Measurements from ENCODE around the gene SPATA31D4.
"Not testable (repeated sequence)": the region's sequence is repeated elsewhere in the genome, so short reads cannot be mapped to it uniquely, and the experiment has no call there.

Gene SPATA31D4

DNA sequence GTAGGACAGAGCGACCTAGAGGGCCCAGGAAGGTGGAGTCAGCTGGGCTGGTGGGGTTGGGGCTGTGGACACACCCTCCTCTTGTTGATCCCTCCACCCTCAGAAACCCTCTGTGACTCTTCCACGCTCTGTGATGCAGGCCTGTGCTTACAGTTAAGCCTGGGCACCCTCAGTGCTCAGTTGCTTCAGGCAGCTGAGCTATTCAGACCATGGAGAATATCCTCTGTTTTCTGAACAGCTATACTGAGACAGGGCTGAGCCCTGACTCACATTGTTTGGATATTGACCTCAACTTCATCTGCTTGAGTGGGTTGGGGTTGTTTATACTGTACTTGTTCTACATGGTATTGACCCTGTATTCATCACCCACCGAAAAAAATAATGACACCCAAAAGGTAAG lies at the start of gene SPATA31D4:
Gene SPATA31D4 (plus strand): TSS at position 124 of the 400 bp plus-strand sequence. CDS start 86 bp downstream, at position 210.
- DNase-seq (ENCODE audit: low read depth in 2 of 2, low spot score in 1 of 2), result not testable (repeated sequence)

DNA sequence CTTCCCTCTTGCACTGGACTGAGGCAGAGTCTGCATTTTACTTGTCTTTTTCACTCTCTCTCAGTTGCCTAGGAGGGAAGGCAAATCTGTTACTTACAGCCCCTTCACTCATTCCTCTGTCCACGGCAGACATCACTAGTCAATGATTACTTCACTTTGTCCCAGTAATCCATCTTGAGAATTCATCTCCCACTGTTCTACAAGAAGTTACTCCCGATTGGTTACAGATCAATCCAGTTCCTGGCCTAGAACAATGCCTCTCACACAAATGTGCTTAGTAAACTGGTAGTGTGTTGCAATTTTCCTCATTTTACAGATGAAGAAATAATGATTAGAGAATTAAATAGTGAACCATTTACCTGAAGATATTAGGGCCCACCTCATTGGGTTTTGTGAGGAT lies 49.7 kb upstream of the SPATA31D4 start:
- no peak for DNase-seq (ENCODE audit: low read depth in 2 of 2, low spot score in 1 of 2)

DNA sequence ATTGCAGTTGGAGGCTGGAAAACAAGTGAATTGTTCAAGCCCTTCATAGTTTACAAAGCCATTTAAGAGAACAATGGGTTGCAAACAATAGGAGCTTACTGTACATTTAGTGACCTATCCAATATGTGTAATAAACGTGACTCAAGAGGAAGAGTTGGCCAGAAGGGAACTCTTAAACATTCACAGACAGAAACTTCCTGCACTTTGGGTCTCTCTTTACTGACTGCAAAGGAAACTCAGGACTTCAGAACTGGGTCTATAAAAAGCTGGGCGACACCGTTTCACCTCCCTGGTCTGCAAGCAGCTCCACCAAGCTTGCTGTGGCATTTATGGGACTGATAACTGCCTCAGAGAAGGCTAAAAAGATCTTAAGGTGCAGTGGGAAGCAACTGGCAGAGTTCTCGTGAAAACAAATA lies 48.7 kb upstream of the SPATA31D4 start:
- no peak for DNase-seq (ENCODE audit: low read depth in 2 of 2, low spot score in 1 of 2)

DNA sequence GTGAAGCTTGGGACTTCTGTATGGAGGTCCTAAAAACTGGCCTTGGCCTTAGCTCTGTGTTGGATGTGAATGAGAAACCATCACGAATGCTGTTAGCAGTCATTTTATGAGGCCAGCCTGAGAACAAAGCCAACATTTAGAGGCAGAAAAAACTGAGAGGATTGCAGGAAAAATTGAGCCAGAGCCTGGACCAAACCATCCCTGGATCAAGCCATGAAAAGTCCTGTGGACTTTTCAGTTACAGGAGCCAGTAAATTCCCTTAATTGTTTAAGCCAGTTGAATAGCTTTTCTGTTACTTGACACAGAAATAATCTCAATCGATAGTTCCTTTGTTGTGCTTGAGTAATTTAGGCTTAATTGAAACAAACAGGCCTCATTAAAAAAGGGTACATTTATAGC lies 42.6 kb upstream of the SPATA31D4 start:
- DNase-seq (ENCODE audit: low read depth in 2 of 2, low spot score in 1 of 2), result no peak

DNA sequence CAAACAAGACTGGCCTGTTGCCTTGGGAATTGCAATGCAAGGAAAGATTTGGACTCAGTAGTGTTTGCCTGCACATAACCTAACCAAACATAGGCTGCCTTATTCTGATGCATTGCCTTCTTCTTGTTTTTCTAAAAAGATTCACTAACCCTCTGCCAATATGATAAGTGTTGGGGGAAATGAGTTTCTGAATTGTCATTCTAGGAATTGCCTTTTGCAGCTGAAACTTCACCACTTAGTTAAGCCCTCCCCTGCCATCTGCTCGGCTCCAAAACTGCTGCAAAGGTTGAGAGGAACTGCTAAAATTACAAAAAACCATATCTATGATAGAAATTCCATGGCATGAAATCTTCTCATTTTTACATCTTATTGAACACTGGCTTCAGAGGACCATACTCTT lies 41.6 kb upstream of the SPATA31D4 start:
- no peak for DNase-seq (ENCODE audit: low read depth in 2 of 2, low spot score in 1 of 2)

DNA sequence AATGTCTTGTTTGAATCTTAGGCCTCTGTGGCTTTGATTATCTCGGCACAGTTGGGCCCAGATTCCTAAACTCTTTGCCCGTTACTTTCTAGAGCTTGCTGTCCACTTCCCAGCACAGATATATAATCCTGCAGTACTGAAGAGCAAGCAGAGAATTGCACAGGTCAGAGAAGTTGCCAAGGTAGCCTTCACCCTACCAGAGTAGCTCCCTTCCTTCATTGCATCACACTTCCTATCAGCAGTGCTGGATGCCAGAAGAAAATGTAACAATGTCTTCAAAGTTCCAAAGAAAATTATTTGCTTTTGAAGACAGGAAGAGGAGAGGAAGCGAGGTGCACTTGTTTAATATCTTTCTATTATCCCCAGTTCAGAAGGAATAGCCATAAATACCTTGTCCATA lies 38.1 kb upstream of the SPATA31D4 start:
- no peak for DNase-seq (ENCODE audit: low read depth in 2 of 2, low spot score in 1 of 2)

DNA sequence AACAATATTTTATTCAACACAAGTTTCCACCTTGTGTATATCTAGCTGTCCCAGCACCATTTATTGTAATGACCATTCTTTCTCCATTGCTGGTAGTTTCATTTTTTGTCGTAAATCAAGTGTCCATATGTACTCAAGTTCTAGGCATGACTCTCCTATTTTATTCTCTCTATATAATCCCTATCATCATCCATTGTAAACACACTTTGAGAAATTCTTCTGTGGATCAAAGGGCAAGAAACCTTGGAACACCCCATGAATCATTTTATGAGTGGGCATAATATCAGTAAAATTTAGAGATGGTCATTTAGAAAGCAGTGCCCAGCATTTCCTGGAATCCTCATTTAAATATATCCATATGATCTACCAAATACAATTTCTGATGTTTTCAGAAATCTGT lies 35.8 kb upstream of the SPATA31D4 start:
- no peak for DNase-seq (ENCODE audit: low read depth in 2 of 2, low spot score in 1 of 2)

DNA sequence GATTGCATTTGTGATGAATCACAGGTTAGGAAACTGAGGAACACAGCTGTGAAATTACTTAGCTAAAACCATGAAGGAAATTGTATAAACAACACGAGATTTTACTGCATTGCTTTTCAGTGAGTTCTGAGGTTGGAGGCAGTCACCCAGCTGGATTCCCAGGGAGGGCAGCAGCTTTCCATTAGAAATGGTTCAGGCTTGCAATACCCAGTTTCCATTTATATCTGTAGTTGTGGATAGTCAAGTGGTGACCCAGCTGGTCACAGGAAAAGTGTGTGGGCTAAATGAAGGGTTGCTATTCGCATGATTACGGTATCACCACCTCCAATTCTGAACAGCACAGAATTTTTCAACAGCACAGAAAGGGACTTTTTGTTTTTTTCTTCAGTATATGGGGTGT lies 34.3 kb upstream of the SPATA31D4 start:
- DNase-seq (ENCODE audit: low read depth in 2 of 2, low spot score in 1 of 2), result no peak

DNA sequence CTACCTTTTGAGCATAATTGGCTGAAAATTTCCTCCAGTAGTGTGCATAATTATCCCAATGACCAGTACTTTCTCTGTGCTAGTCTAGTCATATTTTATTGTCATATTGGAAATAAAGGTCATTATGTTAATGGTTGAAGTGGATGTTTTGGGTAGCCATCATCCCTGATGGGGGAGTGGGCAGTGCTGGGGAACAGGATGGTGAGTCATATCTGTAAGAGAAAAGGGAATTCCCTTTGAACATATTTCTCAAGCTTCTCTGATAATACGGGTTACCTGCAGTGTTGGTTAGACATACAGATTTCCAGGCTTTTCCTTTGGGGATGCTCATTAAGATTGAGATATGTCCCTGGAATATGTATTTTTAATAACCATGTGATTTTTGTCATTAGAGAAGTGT lies 33.3 kb upstream of the SPATA31D4 start:
- no peak for DNase-seq (ENCODE audit: low read depth in 2 of 2, low spot score in 1 of 2)

DNA sequence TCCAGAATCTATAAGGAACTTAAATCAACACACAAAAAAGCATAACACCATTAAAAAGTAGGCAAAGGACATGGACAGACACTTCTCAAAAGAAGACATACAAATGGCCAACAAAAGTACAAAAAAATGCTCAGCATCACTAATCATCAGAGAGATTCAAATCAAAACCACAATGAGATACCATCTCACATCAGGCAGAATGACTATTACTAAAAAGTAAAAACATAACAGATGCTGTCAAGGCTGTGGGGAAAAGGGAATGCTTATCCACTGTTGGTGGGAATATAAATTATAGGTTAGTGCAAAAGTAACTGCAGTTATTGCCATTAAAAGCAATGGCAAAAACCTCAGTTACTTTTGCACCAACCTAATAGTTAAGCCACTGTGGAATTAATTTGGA lies 32.2 kb upstream of the SPATA31D4 start:
- no peak for DNase-seq (ENCODE audit: low read depth in 2 of 2, low spot score in 1 of 2)

DNA sequence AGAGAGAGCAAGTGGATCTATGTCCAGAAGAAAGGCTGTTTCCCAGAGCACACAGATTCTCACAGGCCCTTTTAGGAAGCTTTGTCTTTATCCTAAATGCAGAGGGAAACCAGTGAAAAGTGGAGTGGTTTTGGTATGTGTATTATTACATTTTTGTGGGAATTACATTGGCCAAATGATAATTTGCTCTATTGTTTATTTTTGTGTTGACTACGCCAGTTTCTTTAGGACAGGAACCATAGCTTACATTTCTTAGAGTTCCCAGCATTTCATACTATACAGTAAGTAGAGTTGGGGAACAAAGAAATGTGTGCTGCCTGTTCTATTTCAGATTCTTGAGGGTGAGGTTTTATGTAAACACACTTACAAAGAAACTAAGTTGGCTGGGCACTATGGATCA lies 29.4 kb upstream of the SPATA31D4 start:
- no peak for DNase-seq (ENCODE audit: low read depth in 2 of 2, low spot score in 1 of 2)

DNA sequence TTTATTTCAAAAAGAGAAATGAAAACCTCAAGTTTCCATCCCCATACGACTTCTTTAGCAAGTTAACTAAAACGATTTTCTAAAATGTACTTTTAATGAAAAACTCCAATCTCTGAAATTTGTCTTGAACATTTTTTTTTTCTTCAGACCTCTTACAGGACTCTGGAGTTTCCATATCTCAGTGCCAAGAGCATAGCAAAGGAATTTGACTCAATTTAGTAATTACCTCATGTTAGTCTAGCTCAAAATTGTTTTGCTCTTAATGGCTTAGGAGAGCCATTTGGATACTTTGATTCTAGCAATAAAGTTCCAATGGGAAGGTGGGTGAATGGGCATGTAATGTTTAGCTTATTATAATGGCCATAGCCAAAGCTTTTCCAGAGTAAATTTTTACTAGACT lies 26.0 kb upstream of the SPATA31D4 start:
- no peak for DNase-seq (ENCODE audit: low read depth in 2 of 2, low spot score in 1 of 2)

DNA sequence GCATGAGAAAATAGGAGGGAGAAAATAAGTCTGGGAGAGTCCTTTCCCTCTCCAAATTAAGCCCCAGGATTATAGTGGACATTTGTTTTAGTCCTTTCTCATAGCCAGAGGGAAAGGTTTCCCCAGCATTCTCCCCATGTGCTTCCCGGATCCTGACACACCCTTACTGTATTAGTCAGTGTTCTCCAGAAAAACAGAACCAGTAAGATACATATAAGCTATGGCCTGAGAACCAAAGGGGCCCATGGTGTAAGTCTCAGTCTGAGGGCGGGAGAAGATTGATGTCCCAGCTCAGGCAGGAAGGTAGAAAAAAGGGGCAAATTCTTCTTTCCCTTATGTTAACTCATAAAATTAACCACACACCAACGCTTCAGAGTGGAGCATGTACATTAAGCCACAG lies 25.6 kb upstream of the SPATA31D4 start:
- no peak for DNase-seq (ENCODE audit: low read depth in 2 of 2, low spot score in 1 of 2)

DNA sequence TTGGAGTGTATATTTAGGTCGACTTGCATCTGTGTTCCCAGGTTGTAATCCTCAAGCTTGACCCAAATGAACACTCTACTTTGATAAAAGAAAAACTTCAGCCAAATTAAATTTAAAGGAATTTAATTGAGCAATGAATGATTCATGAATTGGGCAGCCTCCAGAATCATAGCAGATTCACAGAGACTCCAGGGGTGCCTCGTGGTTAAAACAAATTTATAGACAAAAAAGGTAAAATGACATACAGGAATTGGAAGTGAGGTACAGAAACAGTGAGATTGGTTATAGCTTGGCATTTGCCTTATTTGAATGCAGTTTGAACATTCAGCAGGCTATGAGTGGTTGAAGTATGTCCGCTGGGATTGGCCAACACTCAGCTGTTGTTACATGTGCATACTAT lies 21.6 kb upstream of the SPATA31D4 start:
- no peak for DNase-seq (ENCODE audit: low read depth in 2 of 2, low spot score in 1 of 2)

DNA sequence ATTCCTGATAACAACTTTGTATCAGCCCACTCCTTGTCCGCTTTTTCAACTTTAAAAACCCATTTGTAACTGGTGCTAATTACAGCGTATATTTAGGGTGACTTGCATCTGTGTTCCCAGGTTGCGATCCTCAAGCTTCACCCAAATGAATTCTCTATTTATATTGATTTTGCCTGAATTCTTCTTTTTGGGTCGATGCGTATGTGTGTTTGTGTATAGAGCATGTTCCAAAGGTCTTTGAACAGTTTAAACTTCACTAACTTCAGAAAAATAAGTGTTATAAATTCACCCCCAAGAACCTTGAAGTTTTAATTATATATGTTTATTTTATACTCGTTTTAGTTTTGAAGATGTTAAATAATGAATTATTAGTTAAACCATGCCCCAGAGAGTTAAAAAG lies 16.1 kb upstream of the SPATA31D4 start:
- no peak for DNase-seq (ENCODE audit: low read depth in 2 of 2, low spot score in 1 of 2)

DNA sequence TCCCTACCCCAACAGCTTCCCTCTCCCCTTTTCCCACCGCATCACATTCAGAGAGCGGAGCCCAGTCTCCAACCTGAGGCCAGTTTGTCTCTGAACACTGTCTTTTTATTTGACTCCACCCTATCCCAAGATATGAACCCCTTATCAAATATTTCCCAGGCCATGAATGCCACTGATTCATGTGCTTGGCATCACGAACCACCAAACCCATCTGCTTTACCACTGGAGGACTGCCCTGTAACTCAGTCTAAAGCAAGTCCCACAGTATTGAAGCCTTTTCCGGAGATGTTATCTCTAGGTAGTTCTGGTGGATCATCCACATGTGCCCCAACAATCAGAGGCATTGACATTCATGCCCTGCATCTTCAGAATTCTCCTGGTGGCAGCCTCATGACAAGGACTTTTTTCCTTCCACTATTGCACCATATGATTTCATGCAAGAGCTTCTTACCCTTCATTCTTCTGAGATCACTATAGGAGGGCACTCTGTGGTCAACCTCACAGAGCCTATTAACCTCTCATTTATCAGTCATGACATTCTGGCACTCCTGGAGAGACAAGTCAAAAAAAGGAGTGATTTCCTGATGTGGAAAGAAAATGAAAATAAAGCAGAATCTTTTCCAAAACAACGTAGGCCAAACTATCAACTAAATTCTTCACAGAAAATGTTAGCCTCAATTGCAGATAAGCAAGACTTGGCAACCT lies 12.3 kb upstream of the SPATA31D4 start:
- no peak for DNase-seq (ENCODE audit: low read depth in 2 of 2, low spot score in 1 of 2)

DNA sequence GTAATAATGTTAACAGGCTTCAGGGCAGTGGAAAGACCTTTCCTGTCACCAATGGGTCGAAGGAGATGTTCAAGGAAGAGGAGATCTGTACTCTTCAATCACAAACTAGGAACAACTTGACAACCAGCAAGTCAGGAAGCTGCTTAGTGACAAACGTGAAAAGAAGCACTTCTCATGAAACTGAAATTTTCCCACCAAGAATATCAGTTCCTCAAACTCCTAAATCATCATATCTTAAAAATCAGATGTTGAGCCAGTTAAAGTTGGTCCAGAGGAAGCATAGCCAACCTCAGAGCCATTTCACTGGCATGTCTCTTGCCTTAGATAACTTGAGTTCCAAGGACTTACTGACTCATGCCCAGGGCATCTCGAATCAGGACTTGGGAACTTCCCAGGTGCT lies 9.7 kb upstream of the SPATA31D4 start:
- not testable (repeated sequence) for DNase-seq (ENCODE audit: low read depth in 2 of 2, low spot score in 1 of 2)

DNA sequence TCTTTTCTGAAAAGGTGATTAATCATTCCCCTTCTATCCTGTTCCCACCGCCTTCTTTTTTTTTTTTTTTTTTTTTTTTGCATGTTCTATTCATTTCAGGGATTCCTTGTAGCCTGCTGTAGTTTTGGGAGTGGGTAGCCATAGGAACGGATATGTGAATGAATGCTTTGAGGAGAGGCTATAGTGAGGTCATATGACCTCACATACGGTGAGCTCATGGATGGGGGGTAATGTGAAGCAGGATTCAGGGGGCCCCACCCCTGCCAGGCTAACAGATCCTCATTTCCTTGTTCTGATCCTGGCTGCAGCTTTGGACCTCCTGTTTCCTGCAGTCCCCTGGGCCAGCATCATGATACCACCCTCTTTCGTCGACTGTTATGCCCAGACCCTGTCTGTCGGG lies 1.9 kb downstream of the SPATA31D4 start:
- not testable (repeated sequence) for DNase-seq (ENCODE audit: low read depth in 2 of 2, low spot score in 1 of 2)

DNA sequence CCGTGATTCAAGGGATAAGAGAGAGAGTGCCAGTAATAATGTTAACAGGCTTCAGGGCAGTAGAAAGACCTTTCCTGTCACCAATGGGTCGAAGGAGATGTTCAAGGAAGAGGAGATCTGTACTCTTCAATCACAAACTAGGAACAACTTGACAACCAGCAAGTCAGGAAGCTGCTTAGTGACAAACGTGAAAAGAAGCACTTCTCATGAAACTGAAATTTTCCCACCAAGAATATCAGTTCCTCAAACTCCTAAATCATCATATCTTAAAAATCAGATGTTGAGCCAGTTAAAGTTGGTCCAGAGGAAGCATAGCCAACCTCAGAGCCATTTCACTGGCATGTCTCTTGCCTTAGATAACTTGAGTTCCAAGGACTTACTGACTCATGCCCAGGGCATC lies 5.3 kb downstream of the SPATA31D4 start:
- not testable (repeated sequence) for DNase-seq (ENCODE audit: low read depth in 2 of 2, low spot score in 1 of 2)

DNA sequence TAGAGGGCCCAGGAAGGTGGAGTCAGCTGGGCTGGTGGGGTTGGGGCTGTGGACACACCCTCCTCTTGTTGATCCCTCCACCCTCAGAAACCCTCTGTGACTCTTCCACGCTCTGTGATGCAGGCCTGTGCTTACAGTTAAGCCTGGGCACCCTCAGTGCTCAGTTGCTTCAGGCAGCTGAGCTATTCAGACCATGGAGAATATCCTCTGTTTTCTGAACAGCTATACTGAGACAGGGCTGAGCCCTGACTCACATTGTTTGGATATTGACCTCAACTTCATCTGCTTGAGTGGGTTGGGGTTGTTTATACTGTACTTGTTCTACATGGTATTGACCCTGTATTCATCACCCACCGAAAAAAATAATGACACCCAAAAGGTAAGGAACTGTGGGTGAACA lies 15.2 kb downstream of the SPATA31D4 start, which contains the start of gene SPATA31D3:
Gene SPATA31D3 (plus strand): TSS at position 108 of the 400 bp plus-strand sequence. CDS start 86 bp downstream, at position 194.
- DNase-seq (ENCODE audit: low read depth in 2 of 2, low spot score in 1 of 2), result not testable (repeated sequence)

DNA sequence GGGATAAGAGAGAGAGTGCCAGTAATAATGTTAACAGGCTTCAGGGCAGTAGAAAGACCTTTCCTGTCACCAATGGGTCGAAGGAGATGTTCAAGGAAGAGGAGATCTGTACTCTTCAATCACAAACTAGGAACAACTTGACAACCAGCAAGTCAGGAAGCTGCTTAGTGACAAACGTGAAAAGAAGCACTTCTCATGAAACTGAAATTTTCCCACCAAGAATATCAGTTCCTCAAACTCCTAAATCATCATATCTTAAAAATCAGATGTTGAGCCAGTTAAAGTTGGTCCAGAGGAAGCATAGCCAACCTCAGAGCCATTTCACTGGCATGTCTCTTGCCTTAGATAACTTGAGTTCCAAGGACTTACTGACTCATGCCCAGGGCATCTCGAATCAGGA lies 20.4 kb downstream of the SPATA31D4 start:
- not testable (repeated sequence) for DNase-seq (ENCODE audit: low read depth in 2 of 2, low spot score in 1 of 2)

DNA sequence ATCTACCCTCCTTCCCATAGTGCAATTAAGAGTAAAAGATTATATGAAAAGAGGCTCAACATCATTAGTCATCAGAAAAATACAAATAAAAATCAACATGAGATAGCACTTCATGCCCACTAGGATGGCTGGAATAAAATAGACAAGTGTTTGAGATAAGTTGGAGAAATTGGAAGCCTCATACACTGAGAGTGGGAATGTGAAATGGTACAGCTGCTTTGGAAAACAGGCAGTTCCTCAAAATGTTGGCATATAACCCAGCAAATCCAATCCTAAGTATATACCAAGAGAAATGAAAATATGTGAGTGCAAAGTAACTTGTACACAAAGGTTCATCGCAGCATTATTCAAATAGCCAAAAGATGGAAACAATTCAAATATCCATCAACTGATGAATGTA lies 24.9 kb downstream of the SPATA31D4 start:
- DNase-seq (ENCODE audit: low read depth in 2 of 2, low spot score in 1 of 2), result no peak

DNA sequence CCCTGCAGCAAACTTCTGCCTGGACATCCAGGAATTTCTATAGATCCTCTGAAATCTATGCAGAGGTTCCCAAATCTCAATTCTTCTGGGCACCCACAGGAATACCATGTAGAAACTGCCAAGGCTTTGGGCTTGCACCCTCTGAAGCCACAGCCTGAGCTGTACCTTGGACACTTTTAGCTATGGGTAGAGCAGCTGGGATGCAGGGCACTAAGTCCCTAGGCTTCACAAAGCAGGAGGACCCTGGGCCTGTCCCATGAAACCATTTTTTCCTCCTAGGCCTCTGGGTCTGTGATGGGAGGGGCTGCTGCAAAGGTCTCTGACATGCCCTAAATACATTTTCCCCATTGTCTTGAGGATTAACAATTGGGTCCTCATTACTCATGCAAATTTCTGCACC lies 27.4 kb downstream of the SPATA31D4 start:
- DNase-seq (ENCODE audit: low read depth in 2 of 2, low spot score in 1 of 2), result no peak

Measured in stimulated activated CD8-positive, alpha-beta memory T cell treated with anti-CD3 and anti-CD28 coated beads, Interleukin-4, amount 100 ng/mL, for 4 hours (primary cell).